K562 (cell line): Measurements from ENCODE around the gene RIPK4. TPM values are rescaled to one million over a fixed set of nuclear protein-coding genes. Genes with fewer than 3 reads are reported as not detected.

ENCODE experiments used
- ATF3 ChIP-seq, 2 experiments: fragments of 450-650 bp in 1 of 2; sonication (generic) in 1 of 2; formaldehyde crosslinking in 1 of 2; IDR thresholded peaks in 1 of 2; conservative IDR thresholded peaks in 1 of 2; 2 replicates each; pipeline versions ENCODE4 v1.6.1 to v1.8.1; 2016 to 2023; ENCODE audit warnings: mild to moderate bottlenecking in 2 of 2, moderate library complexity in 2 of 2, inconsistent platforms in 1 of 2, missing genetic modification reagents in 1 of 2
- ATF7 ChIP-seq: fragments of 450-650 bp; IDR thresholded peaks from 2 replicates; pipeline ENCODE4 v1.7.1; 2014; ENCODE audit warnings: mild to moderate bottlenecking, moderate library complexity
- CC2D1A ChIP-seq: fragments of 450-650 bp; IDR thresholded peaks from 2 replicates; pipeline ENCODE4 v1.6.1; 2017; ENCODE audit warnings: mild to moderate bottlenecking
- ETV6 ChIP-seq, 3 experiments: fragments of 150-350 bp in 1 of 3; sonication (generic) in 1 of 3; formaldehyde crosslinking in 1 of 3; IDR thresholded peaks; 2 replicates each; pipeline versions ENCODE4 v1.6.1 to v1.8.0; 2014 to 2022; ENCODE audit warnings: borderline replicate concordance in 2 of 3, low read depth in 2 of 3, antibody characterized with exemption in 1 of 3, low read length in 1 of 3, mild to moderate bottlenecking in 1 of 3, missing genetic modification reagents in 1 of 3
- HLTF ChIP-seq: fragments of 450-650 bp; IDR thresholded peaks from 2 replicates; pipeline ENCODE4 v1.6.1; 2016
- JUN ChIP-seq, 2 experiments: sonication (generic) in 1 of 2; formaldehyde crosslinking in 1 of 2; IDR thresholded peaks; 2 replicates each; pipeline versions ENCODE4 v1.6.1 to v1.8.0; 2012 to 2022; ENCODE audit warnings: borderline replicate concordance in 2 of 2, mild to moderate bottlenecking in 2 of 2, improper control_type of control experiment in 1 of 2, low read depth in 1 of 2, low read length in 1 of 2, missing genetic modification reagents in 1 of 2
- JUND ChIP-seq, 2 experiments: IDR thresholded peaks; 2 replicates in 1 of 2; 3 replicates in 1 of 2; pipeline ENCODE4 v1.6.1; 2011; ENCODE audit warnings: borderline replicate concordance in 2 of 2, low read depth in 2 of 2, low read length in 2 of 2, improper control_type of control experiment in 1 of 2, missing biosample characterization in 1 of 2, missing genetic modification characterization in 1 of 2, missing genetic modification reagents in 1 of 2
- MTF1 ChIP-seq: fragments of 250-450 bp; sonication (Bioruptor Pico); IDR thresholded peaks from 2 replicates; pipeline ENCODE4 v1.9.0; 2021; ENCODE audit warnings: moderate library complexity, mild to moderate bottlenecking, inconsistent platforms, borderline replicate concordance
- NONO ChIP-seq, 2 experiments: fragments of 200-400 bp in 1 of 2; fragments of 450-650 bp in 1 of 2; formaldehyde crosslinking in 1 of 2; IDR thresholded peaks; 2 replicates each; pipeline ENCODE4 v1.6.1; 2017; ENCODE audit warnings: low read depth in 2 of 2, mild to moderate bottlenecking in 2 of 2, moderate library complexity in 2 of 2, low read length in 1 of 2
- PRMT5 ChIP-seq: sonication (generic); formaldehyde crosslinking; IDR thresholded peaks from 2 replicates; pipeline ENCODE4 v1.5.0; 2020; ENCODE audit warnings: missing genetic modification reagents
- RB1 ChIP-seq: fragments of 450-650 bp; IDR thresholded peaks from 2 replicates; pipeline ENCODE4 v1.6.1; 2017; ENCODE audit warnings: low read depth, mild to moderate bottlenecking
- RBM25 ChIP-seq: fragments of 200-400 bp; formaldehyde crosslinking; IDR thresholded peaks from 2 replicates; pipeline ENCODE4 v1.6.1; 2018; ENCODE audit warnings: low read length, low read depth, moderate library complexity; ENCODE audit not compliant: severe bottlenecking
- SOX6 ChIP-seq: fragments of 450-650 bp; IDR thresholded peaks from 2 replicates; pipeline ENCODE4 v1.6.1; 2014; ENCODE audit warnings: mild to moderate bottlenecking
- TAF9B ChIP-seq: fragments of 450-650 bp; IDR thresholded peaks from 2 replicates; pipeline ENCODE4 v1.6.1; 2018; ENCODE audit warnings: mild to moderate bottlenecking; ENCODE audit not compliant: partially characterized antibody
- ZNF165 ChIP-seq: fragments of 250-450 bp; sonication (Bioruptor Pico); IDR thresholded peaks from 2 replicates; pipeline ENCODE4 v1.4.0; 2020; ENCODE audit warnings: borderline replicate concordance
- ZNF324 ChIP-seq: fragments of 250-450 bp; sonication (Bioruptor Pico); IDR thresholded peaks from 2 replicates; pipeline ENCODE4 v1.4.0; 2020; ENCODE audit warnings: mild to moderate bottlenecking
- ZNF609 ChIP-seq: sonication (generic); formaldehyde crosslinking; IDR thresholded peaks from 2 replicates; pipeline ENCODE4 v1.8.1; 2023; ENCODE audit warnings: missing genetic modification reagents, mild to moderate bottlenecking, borderline replicate concordance
- polyA plus RNA-seq, 8 experiments: library from polyadenylated mRNA; depleted of rRNA in 4 of 8; stranded (reverse) in 5 of 8; unstranded in 3 of 8; fragments of >200 nt; fragmentation: Nextera tagmentation in 2 of 8; fragmentation: Illumina TruSeq in 1 of 8; extraction: Ambion mirVana in 2 of 8; extraction: Trizol in 1 of 8; gene quantifications; 2 replicates each; pipeline versions ENCODE4 v1.2.1 to v1.2.3, GENCODE V29; 2011 to 2014; ENCODE audit warnings: inconsistent platforms in 1 of 8, missing spikeins in 1 of 8
- total RNA-seq, 7 experiments: library from RNA; depleted of rRNA in 6 of 7; stranded (reverse); fragments of >200 nt in 6 of 7; fragmentation: Illumina TruSeq in 2 of 7; extraction: Trizol in 2 of 7; gene quantifications; 2 replicates each; pipeline versions ENCODE4 v1.2.1 to v1.2.3, GENCODE V29; 2011 to 2021; ENCODE audit warnings: low replicate concordance in 1 of 7

Gene RIPK4
- total and polyA plus RNA-seq, 9 of the 15 experiments (the other 6 are each of a cell fraction or from before 2014, with no cell fraction given): not detected

- peak; percentile 76 for TF ChIP-seq ATF3 (IDR thresholded peaks at IDR 0.05)
- TF ChIP-seq ATF3 (CRISPR knock-in tag; conservative IDR thresholded peaks at IDR 0.05): no peak
- TF ChIP-seq ZNF324 (CRISPR knock-in tag): no peak
- TF ChIP-seq ZNF165 (CRISPR knock-in tag): no peak
- no peak for TF ChIP-seq ZNF609
- TF ChIP-seq JUN (IDR thresholded peaks at IDR 0.05; ENCODE audit: borderline replicate concordance, low read depth, low read length): 0 out of 2 replicates have a peak, but pooled peaks have one; percentile 28
- no peak for TF ChIP-seq JUN (CRISPR knock-in tag; IDR thresholded peaks at IDR 0.05; ENCODE audit: borderline replicate concordance)
- peak; percentile 57 for TF ChIP-seq TAF9B
- TF ChIP-seq PRMT5 (CRISPR knock-in tag): no peak
- TF ChIP-seq SOX6: peak; percentile 54
- TF ChIP-seq HLTF: no peak
- TF ChIP-seq ETV6 (IDR thresholded peaks at IDR 0.05; ENCODE audit: borderline replicate concordance in 1 of 2, low read depth in 2 of 2, low read length in 1 of 2): no peak
- no peak for TF ChIP-seq ETV6 (CRISPR knock-in tag; IDR thresholded peaks at IDR 0.05; ENCODE audit: borderline replicate concordance)
- TF ChIP-seq NONO (IDR thresholded peaks at IDR 0.05; ENCODE audit: low read depth in 2 of 2, low read length in 1 of 2): no peak
- TF ChIP-seq CC2D1A: no peak
- TF ChIP-seq RB1: no peak
- TF ChIP-seq ATF7: no peak
- TF ChIP-seq RBM25: peak; percentile 12
- TF ChIP-seq JUND (IDR thresholded peaks at IDR 0.05; ENCODE audit: borderline replicate concordance, low read depth, low read length): peak; percentile 84
- TF ChIP-seq JUND (tag; IDR thresholded peaks at IDR 0.05; ENCODE audit: borderline replicate concordance, low read depth, low read length): peak; percentile 87; the same call in 1 of the 3 replicates
- TF ChIP-seq MTF1 (CRISPR knock-in tag): no peak
- TF ChIP-seq, all 486 proteins: peak for 27
These were observed 60.2 kb downstream of the RIPK4 start (continued) for GRCh38 chr21:41706678-41707077.
